Measurements from ENCODE around the gene LYRM2. TPM values are rescaled to one million over a fixed set of nuclear protein-coding genes. Genes with fewer than 3 reads are reported as not detected.
A peak's percentile ranks its signal among the peaks of the same experiment; 100 is the strongest.

Gene LYRM2
- total RNA-seq, 1 donor from 2014 or later, result 53.0 TPM

DNA sequence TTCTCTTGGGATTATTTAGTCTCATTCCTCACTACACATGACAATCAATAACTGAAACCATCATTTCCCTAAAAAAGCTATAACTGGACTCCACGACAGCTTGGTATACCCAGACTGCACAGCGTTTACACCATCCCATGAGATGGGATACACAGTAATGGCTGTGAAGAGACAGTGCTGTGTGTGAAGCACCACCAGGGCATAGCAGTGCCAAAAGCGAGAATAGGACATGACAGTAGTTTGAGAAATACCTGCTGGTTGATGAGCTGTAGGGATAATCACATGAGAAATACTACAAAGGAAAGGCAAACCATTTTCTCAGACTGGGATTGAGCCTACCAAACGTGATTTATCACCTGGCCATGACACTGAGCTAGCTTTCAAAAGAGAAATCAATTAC, 22.4 kb upstream of the LYRM2 start:
- TF ChIP-seq, protein P1, sequence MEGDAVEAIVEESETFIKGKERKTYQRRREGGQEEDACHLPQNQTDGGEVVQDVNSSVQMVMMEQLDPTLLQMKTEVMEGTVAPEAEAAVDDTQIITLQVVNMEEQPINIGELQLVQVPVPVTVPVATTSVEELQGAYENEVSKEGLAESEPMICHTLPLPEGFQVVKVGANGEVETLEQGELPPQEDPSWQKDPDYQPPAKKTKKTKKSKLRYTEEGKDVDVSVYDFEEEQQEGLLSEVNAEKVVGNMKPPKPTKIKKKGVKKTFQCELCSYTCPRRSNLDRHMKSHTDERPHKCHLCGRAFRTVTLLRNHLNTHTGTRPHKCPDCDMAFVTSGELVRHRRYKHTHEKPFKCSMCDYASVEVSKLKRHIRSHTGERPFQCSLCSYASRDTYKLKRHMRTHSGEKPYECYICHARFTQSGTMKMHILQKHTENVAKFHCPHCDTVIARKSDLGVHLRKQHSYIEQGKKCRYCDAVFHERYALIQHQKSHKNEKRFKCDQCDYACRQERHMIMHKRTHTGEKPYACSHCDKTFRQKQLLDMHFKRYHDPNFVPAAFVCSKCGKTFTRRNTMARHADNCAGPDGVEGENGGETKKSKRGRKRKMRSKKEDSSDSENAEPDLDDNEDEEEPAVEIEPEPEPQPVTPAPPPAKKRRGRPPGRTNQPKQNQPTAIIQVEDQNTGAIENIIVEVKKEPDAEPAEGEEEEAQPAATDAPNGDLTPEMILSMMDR (conservative IDR thresholded peaks at IDR 0.05), result no peak
- Mint-ChIP-seq H3K27ac (ENCODE audit: unreplicated experiment) (no peak overlapping the region), H3K4me3 (no peak overlapping the region), H3K36me3 (ENCODE audit: low read depth) (peaks cover 22% of the 10 kb centered on the region), H3K4me1 (no peaks in the 10 kb centered on the region), H3K27me3 (ENCODE audit: low read depth) (no peaks in the 10 kb centered on the region), H3K9me3 (no peaks in the 10 kb centered on the region)
- no peak for DNase-seq (ENCODE audit: low read depth, low spot score)

DNA sequence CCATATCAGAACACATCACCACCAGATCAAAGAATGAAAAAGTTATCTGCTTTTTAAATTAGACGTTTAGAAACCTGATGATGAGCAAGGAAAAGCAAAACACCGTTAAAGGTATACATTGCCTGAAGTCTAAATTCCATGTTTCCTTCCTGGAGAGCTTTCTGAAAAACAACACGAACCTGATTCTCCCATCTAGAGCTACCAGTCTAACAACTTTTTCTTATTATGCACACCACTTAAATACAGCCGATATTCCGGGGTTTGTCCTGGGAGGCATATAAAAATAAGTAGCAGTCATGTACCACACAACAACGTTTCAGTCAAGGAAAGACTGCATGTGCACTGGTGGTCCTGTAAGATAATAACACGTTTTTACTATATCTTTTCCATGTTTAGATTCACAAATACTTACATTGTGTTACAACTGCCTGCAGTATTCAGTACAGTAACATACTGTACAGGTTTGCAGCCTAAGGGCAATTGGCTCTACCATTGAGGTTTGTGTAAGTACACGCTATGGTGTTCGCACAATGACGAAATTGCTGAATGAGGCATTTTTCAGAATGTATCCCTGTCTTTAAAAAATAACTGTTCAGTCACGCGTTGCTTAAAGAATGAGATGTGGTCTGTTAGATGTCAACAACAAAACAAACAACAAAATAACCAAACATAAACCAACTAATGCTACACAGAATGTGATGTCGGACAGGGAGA, 19.1 kb upstream of the LYRM2 start:
- Mint-ChIP-seq H3K4me3 (no peak overlapping the region), H3K9me3 (no peaks in the 10 kb centered on the region), H3K27me3 (ENCODE audit: low read depth) (no peaks in the 10 kb centered on the region), H3K36me3 (ENCODE audit: low read depth) (peaks cover 18% of the 10 kb centered on the region), H3K4me1 (no peaks in the 10 kb centered on the region), H3K27ac (ENCODE audit: unreplicated experiment) (no peak overlapping the region)
- TF ChIP-seq, protein P1 (conservative IDR thresholded peaks at IDR 0.05), result no peak
- no peak for DNase-seq (ENCODE audit: low read depth, low spot score)

DNA sequence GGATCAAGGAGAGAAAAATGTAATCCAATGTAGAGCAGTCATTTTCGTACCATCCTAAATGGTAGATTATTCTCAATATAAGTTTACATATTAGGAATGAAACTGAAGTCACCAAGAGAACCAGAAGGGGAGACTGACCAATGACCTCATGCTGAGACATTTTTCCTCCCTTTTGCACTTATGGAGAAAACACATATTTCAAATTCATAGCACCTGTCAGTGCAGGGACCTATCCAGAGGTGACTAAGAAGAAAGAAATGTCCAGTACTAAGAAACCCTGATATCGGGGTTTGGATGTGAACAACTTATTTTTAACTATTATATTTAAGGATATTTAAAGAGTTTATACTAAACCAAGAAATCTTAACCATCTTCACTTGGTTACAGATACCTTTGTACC, 16.6 kb upstream of the LYRM2 start:
- Mint-ChIP-seq H3K36me3 (ENCODE audit: low read depth) (peaks cover 15% of the 10 kb centered on the region), H3K9me3 (no peaks in the 10 kb centered on the region), H3K4me3 (no peak overlapping the region), H3K27me3 (ENCODE audit: low read depth) (no peaks in the 10 kb centered on the region), H3K4me1 (no peaks in the 10 kb centered on the region), H3K27ac (ENCODE audit: unreplicated experiment) (no peak overlapping the region)
- no peak for DNase-seq (ENCODE audit: low read depth, low spot score)
- TF ChIP-seq, protein P1 (conservative IDR thresholded peaks at IDR 0.05), result no peak

DNA sequence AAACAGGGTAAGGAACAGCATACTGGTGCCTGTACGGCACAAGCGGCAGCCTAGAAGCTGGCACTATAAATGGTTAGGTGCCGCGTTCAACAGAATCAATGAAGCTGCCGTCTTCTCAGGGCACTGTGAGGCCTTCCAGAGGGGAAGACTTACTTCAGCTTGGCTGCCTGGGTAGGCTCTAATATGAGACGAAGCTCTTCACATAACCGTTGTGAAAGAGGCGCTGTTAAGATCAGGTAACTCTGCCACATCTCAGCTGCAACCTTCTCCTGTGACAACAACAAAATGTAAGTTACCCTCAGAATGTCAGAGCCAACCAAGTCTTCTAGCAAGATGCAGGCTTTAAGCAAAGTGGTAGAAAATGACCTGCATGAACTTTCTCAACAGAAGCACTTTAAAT, 12.0 kb upstream of the LYRM2 start:
- Mint-ChIP-seq H3K4me3 (no peak overlapping the region), H3K36me3 (ENCODE audit: low read depth) (peaks cover 10% of the 10 kb centered on the region)
- TF ChIP-seq, protein P1 (conservative IDR thresholded peaks at IDR 0.05), result no peak

DNA sequence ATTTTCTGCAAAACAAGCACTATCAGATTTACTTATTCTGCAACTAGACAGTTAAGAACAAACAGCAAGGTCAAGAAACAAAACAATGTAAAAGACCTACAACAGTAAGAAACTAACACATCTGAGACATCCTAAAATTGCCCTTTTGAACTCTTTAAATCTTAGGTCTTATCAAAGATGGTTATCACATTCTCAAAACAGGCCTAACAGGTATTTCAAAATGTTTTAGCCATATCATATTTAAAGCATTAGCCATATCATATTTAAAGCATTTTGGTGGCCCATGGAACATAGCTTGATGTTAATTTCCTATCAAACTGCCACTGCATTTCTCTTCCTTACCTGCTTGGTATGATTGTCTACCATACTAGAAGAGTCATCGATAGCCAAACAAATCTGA, 11.1 kb upstream of the LYRM2 start:
- H3K4me1 Mint-ChIP-seq, result peaks cover 4% of the 10 kb centered on the region
- TF ChIP-seq, protein P1 (conservative IDR thresholded peaks at IDR 0.05), result no peak
- H3K36me3 Mint-ChIP-seq (ENCODE audit: low read depth), result peaks cover 13% of the 10 kb centered on the region
- H3K27me3 Mint-ChIP-seq (ENCODE audit: low read depth), result no peaks in the 10 kb centered on the region
- H3K4me3 Mint-ChIP-seq, result no peak overlapping the region
- no peak overlapping the region for H3K27ac Mint-ChIP-seq (ENCODE audit: unreplicated experiment)
- H3K9me3 Mint-ChIP-seq, result no peaks in the 10 kb centered on the region
- DNase-seq (ENCODE audit: low read depth, low spot score), result no peak

More for the DNA sequence above, 12.0 kb upstream of the LYRM2 start:
- DNase-seq (ENCODE audit: low read depth, low spot score), result no peak
- Mint-ChIP-seq H3K27me3 (ENCODE audit: low read depth) (no peaks in the 10 kb centered on the region), H3K4me1 (no peaks in the 10 kb centered on the region), H3K9me3 (no peaks in the 10 kb centered on the region), H3K27ac (ENCODE audit: unreplicated experiment) (peak overlapping the region; percentile 27)
